NCI-H345 treated with DMSO at 0.1 percent for 48 hours (cell line): ENCODE data around the gene FOXO3.

Source experiments
- DNase-seq: peaks from one replicate; lab custom pipeline; 2025; ENCODE audit not compliant: unreplicated experiment; lab: John Stamatoyannopoulos, UW

Gene FOXO3

DNA sequence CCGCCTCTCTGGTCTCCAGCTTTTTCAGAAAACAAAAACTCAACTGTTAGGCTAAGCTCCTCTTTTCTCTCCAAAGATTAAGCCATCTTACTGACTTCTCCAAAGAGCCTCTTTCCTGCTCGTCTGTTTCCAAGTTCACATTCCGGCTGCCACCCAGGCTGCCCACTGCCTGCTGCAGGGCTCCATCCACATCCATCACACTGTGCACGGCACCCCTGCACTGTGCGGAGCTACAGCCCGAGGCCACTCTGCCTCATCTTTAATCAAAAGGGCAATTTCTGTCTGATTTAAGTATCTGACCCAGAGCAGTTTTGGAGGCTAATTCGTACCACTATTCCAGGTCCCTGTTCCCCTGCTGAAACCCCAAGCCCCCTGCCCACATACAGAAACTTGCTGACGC lies 145.9 kb downstream of the FOXO3 start:
- no peak for DNase-seq

DNA sequence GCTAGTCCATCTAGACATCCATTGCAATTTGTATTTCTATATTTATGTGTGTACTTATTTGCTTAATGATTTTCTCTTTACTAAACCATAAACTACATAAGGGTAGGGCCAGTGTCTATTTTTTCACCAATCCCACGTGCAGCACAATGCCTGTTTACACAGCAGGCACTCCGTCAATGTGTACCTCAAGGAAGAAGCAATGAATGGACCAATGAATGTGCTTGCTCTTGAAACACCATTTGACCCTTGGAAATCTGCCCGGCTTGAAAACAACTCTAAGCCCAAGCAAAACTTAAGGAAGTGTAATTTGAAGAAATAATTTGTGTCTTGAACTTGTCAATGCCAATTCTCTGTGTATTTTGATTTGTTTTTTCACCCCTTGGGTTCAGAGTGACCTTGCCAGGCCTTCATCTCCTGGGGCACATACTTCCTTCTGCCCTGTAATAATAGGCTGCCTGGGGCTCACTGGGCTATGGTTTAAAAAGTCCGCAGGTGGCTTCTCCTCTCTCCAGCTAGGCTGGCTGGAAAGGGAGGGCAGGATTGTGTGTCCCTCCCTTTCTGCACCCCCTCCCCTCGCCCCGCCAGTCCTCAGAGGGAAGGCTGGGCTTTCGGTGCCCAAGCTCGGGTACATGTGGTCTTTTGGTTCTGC lies 146.7 kb downstream of the FOXO3 start:
- DNase-seq: no peak

GRCh38 chr6:108710030-108710429 lies 149.3 kb downstream of the FOXO3 start:
- DNase-seq: no peak

GRCh38 chr6:108710551-108710950 lies 149.8 kb downstream of the FOXO3 start:
- DNase-seq: no peak

DNA sequence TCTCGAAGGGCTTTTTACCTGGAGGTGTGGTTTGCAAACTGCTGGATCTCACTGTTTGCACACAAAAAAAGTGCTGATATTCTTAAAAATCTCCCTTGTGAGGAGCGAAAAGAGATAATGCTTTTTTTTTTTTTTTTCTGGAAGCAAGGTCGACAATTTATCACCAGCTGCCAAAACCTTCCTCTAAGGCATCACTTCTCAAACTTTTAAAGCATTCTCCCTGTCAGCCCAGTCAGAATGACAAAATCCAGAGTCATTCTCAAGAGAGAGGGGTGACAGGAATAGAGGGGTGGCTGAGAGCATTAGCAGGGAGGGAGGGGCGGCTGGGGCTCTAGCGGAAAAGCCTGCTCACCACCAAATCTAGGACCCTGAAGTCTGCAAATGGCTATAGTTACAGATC lies 150.4 kb downstream of the FOXO3 start:
- no peak for DNase-seq

DNA sequence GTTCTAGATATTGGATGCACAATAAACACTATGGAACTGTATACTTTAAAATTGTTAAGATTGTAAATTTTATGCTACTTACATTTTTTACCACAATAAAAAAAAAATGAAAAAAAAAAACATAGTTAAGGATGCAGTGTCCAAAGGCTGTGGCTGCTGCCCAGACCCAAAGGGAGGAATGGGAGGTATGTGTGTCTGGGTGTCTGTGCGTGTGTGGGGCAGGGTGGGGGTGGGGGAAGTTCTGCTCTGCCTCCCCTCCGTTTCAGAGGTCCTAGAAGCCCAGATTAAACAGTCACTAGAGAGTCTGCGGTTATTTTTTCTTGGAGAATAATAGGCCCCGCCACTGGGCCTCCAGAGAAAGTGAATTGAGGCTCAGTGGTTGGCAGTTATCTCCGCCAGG lies 151.1 kb downstream of the FOXO3 start:
- DNase-seq: no peak

GRCh38 chr6:108712946-108713345 lies 152.2 kb downstream of the FOXO3 start:
- DNase-seq: no peak

DNA sequence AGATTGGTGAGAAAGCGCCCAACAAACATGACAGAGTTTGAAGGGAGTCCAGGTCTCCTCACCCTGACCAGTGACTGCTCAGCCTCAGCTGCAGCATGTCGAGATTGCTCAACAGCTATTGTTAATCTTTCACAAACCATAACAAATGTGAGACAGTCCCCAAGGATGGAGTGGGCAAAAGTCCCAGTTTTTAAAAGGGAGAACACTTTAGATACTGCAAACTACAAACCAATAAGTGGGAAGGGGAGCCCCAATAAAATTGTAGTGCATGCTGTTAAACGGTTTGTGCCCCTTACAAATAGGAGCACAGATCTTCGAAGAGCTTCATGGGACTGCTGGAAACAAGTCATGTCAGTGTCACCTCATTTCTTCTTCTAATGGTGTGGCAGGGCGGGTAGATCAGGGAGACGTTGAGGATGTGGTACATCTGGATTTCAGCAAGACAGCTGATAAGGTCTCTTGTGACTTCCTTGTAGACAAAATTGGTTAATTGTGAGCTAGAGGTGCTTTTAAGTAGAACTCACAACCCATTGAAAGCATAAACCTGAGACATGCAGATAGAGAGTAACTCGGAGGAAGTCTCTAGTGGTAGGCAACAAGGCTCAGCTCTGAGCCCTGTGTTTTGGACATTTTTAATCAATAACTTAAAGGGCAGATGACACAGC lies 153.5 kb downstream of the FOXO3 start:
- no peak for DNase-seq

- no peak for DNase-seq
Observed at GRCh38 chr6:108714766-108715414, 154.2 kb downstream of the FOXO3 start.

GRCh38 chr6:108715832-108716231 lies 155.1 kb downstream of the FOXO3 start:
- no peak for DNase-seq

DNA sequence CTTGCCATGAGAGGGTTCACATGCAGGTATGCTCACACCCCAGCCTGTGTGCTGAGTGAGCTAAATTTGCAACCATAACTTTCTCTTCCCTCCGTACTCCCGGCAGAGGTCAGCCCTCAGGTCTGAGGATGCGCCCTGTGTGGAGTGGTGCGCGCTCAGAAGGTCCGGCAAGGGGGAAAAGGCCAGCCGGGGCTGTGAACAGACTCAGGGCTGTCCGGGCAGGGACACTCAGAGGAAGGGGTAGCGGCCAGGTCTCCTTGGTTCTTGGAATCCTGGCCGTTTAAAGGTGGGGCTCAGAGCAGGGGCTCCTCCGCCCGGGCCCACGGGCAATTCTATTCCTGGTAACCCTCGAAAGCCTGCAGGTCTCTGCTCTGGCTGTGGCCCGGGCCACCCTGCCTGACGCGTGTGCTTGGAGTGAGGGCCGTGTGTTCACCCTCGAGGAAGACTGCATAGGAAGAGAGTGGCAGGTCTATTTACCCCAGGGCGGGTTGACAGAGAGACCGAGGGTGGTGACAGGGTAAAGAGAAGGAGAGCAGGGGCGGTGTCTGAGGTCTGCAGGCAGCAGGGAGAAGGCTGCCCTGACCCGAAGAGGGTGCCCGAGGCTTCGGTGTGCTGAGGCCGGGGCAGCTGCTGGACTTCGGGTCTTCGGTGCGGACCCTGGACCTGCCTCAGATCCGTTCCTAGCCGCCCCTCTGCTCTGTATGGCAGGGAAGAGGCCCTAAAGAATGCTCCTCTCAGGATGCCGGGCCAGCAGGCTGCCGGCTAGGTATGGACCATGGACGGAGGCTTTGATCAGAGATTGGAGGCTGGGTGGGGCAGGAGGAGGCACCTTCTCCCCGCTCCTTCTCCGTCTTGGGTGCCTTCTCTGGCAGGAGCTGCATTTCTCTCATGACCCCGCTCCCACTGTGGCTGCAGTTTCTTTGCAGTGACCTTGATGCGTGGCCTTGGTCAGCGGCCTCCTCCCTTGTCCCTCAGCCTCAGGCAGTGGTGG lies 156.4 kb downstream of the FOXO3 start:
- DNase-seq: no peak

DNA sequence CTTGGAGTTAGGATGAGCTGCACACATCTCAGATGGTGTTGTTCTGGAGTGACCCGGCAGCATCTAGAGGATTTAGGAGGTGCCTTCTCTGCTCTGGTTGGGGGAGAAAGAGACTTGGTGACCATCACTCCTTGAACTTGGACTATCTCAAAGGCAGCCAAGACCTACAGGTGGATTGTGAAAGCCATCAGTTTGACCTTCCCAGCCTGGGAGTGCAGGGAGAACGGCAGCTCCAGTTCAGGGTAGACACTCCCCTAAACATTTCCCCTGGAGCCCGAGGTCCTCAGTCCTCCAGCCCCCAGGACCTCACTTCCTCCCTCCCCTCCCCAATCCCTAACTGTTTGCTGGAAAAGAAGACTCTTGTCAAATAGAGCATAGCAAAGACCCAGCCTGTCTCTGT lies 158.8 kb downstream of the FOXO3 start:
- no peak for DNase-seq

- DNase-seq: no peak
Observed at GRCh38 chr6:108720827-108721226, 160.1 kb downstream of the FOXO3 start.

GRCh38 chr6:108721286-108721685 lies 160.6 kb downstream of the FOXO3 start:
- DNase-seq: no peak

DNA sequence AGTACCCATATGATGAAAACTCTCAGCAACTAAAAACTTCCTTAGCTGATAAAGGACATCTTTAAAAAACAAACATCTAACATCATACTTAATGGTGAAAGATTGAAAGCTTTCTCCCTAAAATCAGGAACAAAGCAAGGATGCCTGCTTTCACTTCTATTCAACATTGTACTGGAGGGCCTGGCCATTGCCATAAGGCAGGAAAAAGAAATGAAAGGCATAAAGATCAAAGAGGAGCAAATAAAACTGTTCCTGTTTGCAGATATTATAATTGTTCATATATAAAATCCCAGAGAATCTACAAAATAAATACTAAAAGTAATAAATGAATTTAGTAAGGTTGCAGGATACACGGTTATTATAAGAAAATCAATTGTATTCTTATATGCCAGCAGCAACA lies 162.9 kb downstream of the FOXO3 start:
- DNase-seq: no peak

- no peak for DNase-seq
Observed at GRCh38 chr6:108726726-108727339, 166.1 kb downstream of the FOXO3 start.

DNA sequence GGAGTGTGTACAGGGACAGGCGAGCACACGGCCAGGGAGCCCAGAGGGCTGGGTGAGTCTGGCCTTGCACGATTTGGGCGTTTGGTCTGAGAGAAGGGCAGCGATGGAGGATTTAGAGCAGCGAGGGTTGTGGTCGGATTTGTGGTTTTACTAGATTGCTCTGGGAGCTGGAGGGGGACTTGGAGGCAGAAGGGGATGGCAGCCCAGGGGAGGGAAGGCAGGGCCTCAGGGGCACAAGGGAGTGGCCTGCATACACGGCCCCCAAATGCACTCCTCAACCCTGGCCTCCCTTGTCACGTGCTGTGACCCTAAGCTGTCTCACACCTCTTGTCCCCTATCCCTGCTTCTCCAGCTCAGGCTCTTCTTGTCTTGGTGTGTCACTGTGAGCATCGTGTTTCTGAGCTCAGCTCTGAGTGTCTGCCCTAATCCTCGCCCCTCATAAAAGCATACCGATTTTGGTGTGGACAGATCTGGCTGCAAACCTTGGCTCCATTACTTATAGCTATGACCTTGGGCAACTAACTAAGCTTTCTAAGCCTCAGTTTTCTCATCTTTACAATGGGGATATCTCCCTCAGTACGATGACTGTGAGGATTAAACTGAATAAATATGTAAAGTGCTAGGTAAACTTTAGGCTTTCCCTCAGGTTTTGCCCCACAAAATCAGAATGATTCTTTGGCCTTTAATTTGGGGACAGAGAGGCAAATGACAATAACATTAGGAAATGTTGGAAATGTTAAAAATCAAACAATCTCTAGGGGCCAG lies 167.4 kb downstream of the FOXO3 start:
- no peak for DNase-seq

GRCh38 chr6:108728826-108729225 lies 168.1 kb downstream of the FOXO3 start:
- no peak for DNase-seq

GRCh38 chr6:108730635-108731515 lies 170.2 kb downstream of the FOXO3 start:
- no peak for DNase-seq
